GM18526 (cell line): ENCODE results near the gene GPX2.

ENCODE experiments used
- POLR2A ChIP-seq: IDR thresholded peaks from 3 replicates; pipeline ENCODE4 v1.6.1; 2011; ENCODE audit not compliant: insufficient read length; ENCODE audit errors: extremely low read depth

The GPX2 gene

GRCh38 chr14:64942531-64943111 is at the start of gene GPX2:
GPX2 (minus strand) TSS chr14:64942745; CDS start chr14:64942726, 19 bp downstream.
- TF ChIP-seq POLR2A, result no peak

- no peak for TF ChIP-seq POLR2A
Observed at GRCh38 chr14:64990939-64991338, 48.4 kb upstream of the GPX2 start.

DNA sequence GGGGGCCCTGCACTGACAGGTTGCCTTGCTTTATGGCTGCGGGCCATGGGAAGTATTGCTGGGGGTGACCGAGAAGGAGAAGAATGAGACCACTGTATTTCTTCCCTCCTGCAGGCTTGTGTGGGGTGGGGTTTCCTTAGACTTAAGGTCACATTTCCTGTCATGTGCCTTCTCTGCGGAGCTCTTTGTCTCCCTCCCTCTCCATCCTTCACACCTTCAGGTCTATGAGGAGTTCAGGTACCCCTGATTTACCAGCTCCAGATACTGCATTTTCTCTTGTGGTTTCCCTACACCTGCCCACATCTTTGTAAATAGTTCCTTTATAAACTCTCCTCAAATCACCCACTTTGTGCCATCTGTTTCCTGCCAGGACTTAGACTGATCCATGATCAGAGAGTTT is 47.8 kb upstream of the GPX2 start:
- TF ChIP-seq POLR2A, result no peak

- no peak for TF ChIP-seq POLR2A
Observed at GRCh38 chr14:64987438-64987767, 44.9 kb upstream of the GPX2 start.

GRCh38 chr14:64986648-64987437 is 44.3 kb upstream of the GPX2 start, which contains the start of gene FNTB:
FNTB (plus strand) TSS chr14:64986895; CDS start chr14:64986954, 59 bp downstream.
- TF ChIP-seq POLR2A, result peak; percentile 57

DNA sequence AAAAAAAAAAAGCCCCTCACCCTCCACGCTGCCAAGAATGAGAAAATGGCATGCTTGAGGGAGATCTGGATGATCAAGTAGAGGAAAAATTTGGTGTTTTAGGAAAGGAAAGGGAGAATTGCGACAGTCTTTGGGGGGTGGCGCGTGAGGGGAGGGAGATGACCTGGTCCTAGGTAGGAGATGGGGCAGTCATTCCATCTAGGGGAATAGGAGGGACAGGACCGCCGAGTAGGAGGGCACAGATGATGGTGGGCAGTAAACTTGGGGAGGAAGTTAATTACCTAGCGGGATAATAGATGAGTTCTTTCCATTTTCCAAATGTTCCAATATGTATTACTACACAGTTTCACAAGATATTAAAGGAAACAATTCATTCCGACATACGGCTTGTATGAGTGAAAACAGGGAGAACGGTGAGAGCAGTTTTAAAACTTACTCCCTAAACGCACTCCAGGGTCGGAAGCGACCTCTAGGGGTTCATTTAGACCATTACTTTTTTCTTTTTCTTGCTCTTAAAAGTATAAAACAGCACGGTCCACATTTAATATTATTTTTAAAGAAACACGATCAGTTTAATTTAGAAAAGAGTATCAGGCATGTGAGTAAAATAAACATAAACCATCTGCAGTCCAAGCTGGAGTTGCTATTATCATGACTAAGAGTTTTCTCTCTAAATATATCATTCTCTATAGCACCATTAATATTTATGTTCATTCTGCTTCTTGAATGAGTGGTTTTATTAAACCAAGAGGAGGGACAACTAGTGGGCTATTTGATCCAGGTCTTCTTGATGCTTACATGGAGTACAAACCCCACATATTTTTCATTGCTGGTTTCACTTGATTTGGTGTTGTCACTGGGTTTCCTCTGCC is 41.1 kb upstream of the GPX2 start:
- TF ChIP-seq POLR2A, result no peak

DNA sequence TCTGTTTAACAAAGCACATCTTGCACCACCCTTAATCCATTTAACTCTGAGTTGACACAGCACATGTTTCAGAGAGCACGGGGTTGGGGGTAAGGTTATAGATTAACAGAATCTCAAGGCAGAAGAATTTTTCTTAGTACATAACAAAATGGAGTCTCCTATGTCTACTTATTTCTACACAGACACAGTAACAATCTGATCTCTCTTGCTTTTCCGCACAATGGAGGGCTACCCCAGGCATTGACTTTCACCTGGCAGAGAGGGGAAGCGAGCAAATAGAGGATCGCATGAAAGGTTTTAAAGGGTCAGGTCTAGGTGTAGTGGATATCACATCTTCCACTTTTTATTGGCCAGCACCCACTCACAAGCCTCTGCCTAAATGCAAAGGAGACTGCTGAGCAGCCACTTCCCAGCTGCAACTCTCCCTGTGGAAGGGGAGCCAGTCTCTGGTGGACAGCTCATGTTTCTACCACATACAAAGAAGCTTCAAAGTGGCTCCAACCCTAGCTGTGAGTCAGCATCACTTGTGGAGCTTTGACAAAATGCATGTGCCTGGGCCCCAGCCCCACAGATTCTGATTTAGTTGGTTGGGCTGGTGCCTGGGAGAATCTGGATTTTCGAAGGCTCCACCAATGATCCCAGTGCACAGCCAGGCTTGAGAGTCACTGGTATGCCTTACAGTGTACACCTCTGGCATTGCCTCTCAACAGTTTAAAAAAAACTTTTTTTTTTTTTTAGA is 37.0 kb upstream of the GPX2 start:
- no peak for TF ChIP-seq POLR2A

- TF ChIP-seq POLR2A, result no peak
Observed at GRCh38 chr14:64974563-64974962, 32.0 kb upstream of the GPX2 start.

GRCh38 chr14:64973826-64974225 is 31.3 kb upstream of the GPX2 start:
- no peak for TF ChIP-seq POLR2A

- no peak for TF ChIP-seq POLR2A
Observed at GRCh38 chr14:64973026-64973442, 30.5 kb upstream of the GPX2 start.

GRCh38 chr14:64971943-64972791 is 29.6 kb upstream of the GPX2 start, which contains the start of gene RAB15:
RAB15 (minus strand) TSS chr14:64972336; CDS start chr14:64972076, 260 bp downstream.
- TF ChIP-seq POLR2A, result no peak

- TF ChIP-seq POLR2A, result no peak
Observed at GRCh38 chr14:64971491-64971942, 29.0 kb upstream of the GPX2 start.

DNA sequence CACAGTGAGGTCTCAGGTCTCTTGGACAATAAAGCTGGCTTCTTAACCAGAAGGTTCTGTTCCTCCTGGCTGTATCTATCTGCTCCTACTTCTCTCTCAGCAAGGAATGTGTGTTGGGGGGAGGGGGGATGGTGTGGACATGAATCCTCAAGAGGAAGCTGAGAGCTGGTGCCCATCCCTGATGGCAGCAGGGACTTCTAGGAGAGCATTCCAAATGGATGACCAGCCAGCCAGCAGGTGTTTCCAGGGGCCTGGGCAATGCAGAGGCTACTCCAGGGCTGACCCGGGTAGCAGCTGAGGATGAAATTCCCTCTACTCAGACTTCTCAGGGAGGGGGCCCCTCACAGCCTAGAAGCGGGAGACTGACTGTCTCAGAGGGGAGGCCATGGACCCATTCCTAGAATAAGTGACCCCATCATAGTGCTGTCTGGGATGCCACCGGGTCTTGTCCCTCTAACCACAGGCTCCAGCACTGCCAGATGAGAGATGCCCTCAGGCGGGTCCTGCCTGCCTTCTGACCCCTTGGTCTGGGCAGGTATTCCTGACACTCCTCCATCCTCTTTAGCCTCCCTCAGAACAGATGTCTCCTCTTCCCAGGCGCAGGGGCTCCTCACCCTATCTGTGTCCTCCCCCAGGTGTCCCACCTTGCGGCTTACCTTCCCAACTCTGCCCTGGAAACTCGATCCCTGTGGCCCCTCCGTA is 28.4 kb upstream of the GPX2 start:
- TF ChIP-seq POLR2A, result no peak

DNA sequence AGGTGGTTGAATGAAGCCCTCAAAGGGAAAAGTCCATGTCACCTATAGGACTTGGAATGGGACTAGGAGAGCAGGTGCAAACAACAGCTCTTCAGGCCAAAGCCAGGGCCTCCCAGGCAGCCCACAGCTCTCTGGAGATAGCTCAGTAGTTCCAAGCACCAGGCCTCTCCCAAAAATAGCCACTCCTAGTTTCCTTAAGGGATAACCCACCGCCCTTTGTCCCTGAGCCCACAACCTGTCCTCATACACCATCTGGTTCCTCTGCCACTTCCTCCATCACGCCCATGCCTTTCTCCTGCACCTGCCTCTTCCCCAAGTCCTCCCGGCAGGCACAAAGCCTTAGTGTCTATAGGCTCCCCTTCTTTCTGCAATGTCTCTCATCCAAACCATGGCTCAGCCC is 27.5 kb upstream of the GPX2 start:
- no peak for TF ChIP-seq POLR2A

DNA sequence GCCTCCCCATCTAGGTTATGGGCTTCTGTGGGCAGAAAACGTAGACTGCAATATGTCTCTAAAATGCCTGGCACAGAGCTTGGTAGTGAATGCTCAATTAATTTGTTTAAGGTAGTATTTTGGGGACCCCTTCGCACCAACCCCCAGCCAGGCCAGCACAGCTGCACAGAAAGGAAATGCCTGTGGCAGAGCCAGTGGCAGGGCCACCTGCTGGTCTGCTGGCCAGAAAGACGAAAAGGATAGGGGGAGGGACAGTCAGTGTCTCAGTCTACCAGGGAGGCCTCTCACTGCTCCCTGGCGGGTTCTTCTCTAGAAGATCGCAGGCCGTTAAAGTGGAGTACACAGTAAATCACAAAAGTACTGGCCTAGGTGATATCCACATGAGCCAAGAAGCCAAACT is 26.1 kb upstream of the GPX2 start:
- TF ChIP-seq POLR2A, result no peak
